CD8-positive, alpha-beta memory T cell (primary cell): ENCODE data around the gene ETS1. TPM values are rescaled to one million over a fixed set of nuclear protein-coding genes. Genes with fewer than 3 reads are reported as not detected.

Source experiments
- CTCF ChIA-PET: fragments of 350-600 bp; sonication (Branson Sonifier 250); formaldehyde crosslinking; loops from one replicate; lab custom pipeline; 2021; ENCODE audit warnings: antibody characterized with exemption; lab: Charles Lee
- POLR2A ChIA-PET: fragments of 350-600 bp; sonication (Branson Sonifier 250); formaldehyde crosslinking; loops from one replicate; lab custom pipeline; 2021; ENCODE audit warnings: antibody characterized with exemption; lab: Charles Lee
- DNase-seq, 5 donors: peaks; one replicate each; pipeline versions ENCODE4 v3.0.0 to v3.0.0-alpha.2; 2020 to 2022; ENCODE audit warnings: mixed read lengths in 1 of 5
- H3K27ac ChIP-seq: one replicate; pipeline ENCODE4 v1.7.0; 2013; ENCODE audit warnings: low read depth, mild to moderate bottlenecking, low read length, moderate library complexity
- H3K27me3 ChIP-seq: 2 replicates; pipeline ENCODE4 v1.7.0; 2013; ENCODE audit warnings: low read length, mild to moderate bottlenecking; ENCODE audit not compliant: insufficient read depth, poor library complexity, severe bottlenecking
- H3K36me3 ChIP-seq: 2 replicates; pipeline ENCODE4 v1.7.0; 2013; ENCODE audit warnings: mild to moderate bottlenecking, low read length, moderate library complexity; ENCODE audit not compliant: insufficient read depth
- H3K4me1 ChIP-seq: 2 replicates; pipeline ENCODE4 v1.7.0; 2013; ENCODE audit warnings: mild to moderate bottlenecking, low read length, moderate library complexity; ENCODE audit not compliant: insufficient read depth
- H3K4me3 ChIP-seq: 2 replicates; pipeline ENCODE4 v1.7.0; 2013; ENCODE audit warnings: mild to moderate bottlenecking, low read length
- H3K9me3 ChIP-seq: 2 replicates; pipeline ENCODE4 v1.7.0; 2013; ENCODE audit warnings: mild to moderate bottlenecking, low read length
- H3K27ac Mint-ChIP-seq, 8 donors: one replicate each; pipeline ENCODE4 v1.8.0; 2020 to 2021; ENCODE audit warnings: mixed read lengths in 8 of 8, mild to moderate bottlenecking in 6 of 8, inconsistent platforms in 3 of 8, moderate library complexity in 3 of 8
- H3K27me3 Mint-ChIP-seq, 2 donors: one replicate each; pipeline ENCODE4 v1.8.0; 2020 to 2021; ENCODE audit warnings: mixed read lengths in 2 of 2, mild to moderate bottlenecking in 1 of 2, moderate library complexity in 1 of 2
- H3K36me3 Mint-ChIP-seq, 3 donors: one replicate each; pipeline ENCODE4 v1.8.0; 2020 to 2021; ENCODE audit warnings: mixed read lengths in 3 of 3, inconsistent platforms in 1 of 3, mild to moderate bottlenecking in 1 of 3
- H3K4me1 Mint-ChIP-seq, 3 donors: one replicate each; pipeline ENCODE4 v1.8.0; 2020 to 2021; ENCODE audit warnings: mixed read lengths in 3 of 3, inconsistent platforms in 1 of 3, mild to moderate bottlenecking in 1 of 3
- H3K4me3 Mint-ChIP-seq, 7 donors: one replicate each; pipeline ENCODE4 v1.8.0; 2020 to 2021; ENCODE audit warnings: mixed read lengths in 7 of 7, mild to moderate bottlenecking in 6 of 7, moderate library complexity in 4 of 7, inconsistent platforms in 2 of 7
- H3K9me3 Mint-ChIP-seq, 5 donors: one replicate each; pipeline ENCODE4 v1.8.0; 2020 to 2022; ENCODE audit warnings: mixed read lengths in 5 of 5, mild to moderate bottlenecking in 3 of 5, moderate library complexity in 2 of 5, inconsistent platforms in 1 of 5
- polyA plus RNA-seq: library from polyadenylated mRNA; unstranded; fragments of 300-500 nt; fragmentation: Illumina TruSeq; gene quantifications from one replicate; pipeline ENCODE4 v1.2.3, GENCODE V29; 2021
- total RNA-seq, 2 experiments: library from RNA; stranded (reverse); gene quantifications; one replicate each; pipeline ENCODE4 v1.2.3, GENCODE V29; 2021

Gene ETS1
- total and polyA plus RNA-seq, 3 experiments from 2014 or later = 386 to 411 (median 405) TPM

DNA sequence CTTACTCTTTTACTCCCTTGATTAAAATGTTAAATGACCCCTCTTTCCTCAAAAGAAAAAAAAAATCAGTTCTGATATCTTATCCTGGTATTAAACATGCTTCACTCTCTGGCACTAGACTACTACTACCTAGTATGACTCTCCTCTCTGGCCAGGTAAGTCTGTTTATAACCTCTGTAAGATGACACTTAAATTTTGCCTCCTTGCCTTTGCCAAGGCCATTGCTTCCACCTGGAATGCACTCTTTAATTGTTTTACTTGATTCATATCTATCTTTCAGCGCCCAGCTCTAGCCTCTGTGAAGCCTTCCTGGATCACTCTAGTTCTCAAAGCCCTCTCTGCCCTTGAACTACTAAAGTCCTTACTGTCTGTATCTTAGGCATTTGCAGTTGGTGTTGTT is 170.4 kb downstream of the ETS1 start:
- Mint-ChIP-seq H3K4me3 (no peak overlapping the region), H3K27me3 (no peaks in the 10 kb centered on the region), H3K36me3 (peaks cover 0 to 1% (median 0%) of the 10 kb centered on the region in 3 donors), H3K9me3 (no peaks in the 10 kb centered on the region), H3K27ac (peak overlapping the region in 1 of 8 donors; percentile 54), H3K4me1 (peaks cover 19 to 51% (median 38%) of the 10 kb centered on the region in 3 donors)
- no peak overlapping the region for H3K27ac ChIP-seq
- no peaks in the 10 kb centered on the region for H3K36me3 ChIP-seq
- H3K27me3 ChIP-seq = no peaks in the 10 kb centered on the region
- H3K4me1 ChIP-seq = peaks cover 31% of the 10 kb centered on the region
- H3K9me3 ChIP-seq = no peaks in the 10 kb centered on the region
- DNase-seq = no peak
- CTCF ChIA-PET = no interaction called here
- POLR2A ChIA-PET = no interaction called here
- no peak overlapping the region for H3K4me3 ChIP-seq

DNA sequence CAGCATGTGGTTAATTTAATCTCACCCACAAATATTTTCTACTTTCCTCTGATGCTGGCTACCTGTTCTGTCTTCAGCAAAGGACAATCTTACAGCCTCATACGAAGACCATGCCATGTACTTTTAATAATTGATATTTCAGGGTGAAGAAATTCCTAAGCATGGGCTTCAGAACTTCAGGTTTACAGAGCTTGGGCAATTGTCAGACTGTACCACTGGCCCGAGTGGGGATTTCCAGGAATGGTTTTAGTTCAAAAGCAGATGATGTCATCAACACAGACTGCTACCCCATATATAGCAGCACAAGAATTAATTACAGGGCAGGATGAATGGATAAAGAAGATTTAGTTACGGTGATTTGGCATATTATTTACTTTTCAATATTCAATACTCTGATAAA is 171.8 kb downstream of the ETS1 start:
- ChIA-PET POLR2A (no interaction called here), CTCF (no interaction called here)
- H3K4me1 Mint-ChIP-seq = peaks cover 14 to 42% (median 29%) of the 10 kb centered on the region in 3 donors
- no peak for DNase-seq
- no peak overlapping the region for H3K27ac Mint-ChIP-seq
- Histone ChIP-seq H3K4me3 (no peak overlapping the region), H3K4me1 (peaks cover 29% of the 10 kb centered on the region), H3K9me3 (no peaks in the 10 kb centered on the region), H3K27me3 (no peaks in the 10 kb centered on the region), H3K36me3 (no peaks in the 10 kb centered on the region), H3K27ac (no peak overlapping the region)
- no peaks in the 10 kb centered on the region for H3K9me3 Mint-ChIP-seq
- no peak overlapping the region for H3K4me3 Mint-ChIP-seq
- H3K36me3 Mint-ChIP-seq = peaks cover 0 to 1% (median 0%) of the 10 kb centered on the region in 3 donors
- H3K27me3 Mint-ChIP-seq = no peaks in the 10 kb centered on the region

DNA sequence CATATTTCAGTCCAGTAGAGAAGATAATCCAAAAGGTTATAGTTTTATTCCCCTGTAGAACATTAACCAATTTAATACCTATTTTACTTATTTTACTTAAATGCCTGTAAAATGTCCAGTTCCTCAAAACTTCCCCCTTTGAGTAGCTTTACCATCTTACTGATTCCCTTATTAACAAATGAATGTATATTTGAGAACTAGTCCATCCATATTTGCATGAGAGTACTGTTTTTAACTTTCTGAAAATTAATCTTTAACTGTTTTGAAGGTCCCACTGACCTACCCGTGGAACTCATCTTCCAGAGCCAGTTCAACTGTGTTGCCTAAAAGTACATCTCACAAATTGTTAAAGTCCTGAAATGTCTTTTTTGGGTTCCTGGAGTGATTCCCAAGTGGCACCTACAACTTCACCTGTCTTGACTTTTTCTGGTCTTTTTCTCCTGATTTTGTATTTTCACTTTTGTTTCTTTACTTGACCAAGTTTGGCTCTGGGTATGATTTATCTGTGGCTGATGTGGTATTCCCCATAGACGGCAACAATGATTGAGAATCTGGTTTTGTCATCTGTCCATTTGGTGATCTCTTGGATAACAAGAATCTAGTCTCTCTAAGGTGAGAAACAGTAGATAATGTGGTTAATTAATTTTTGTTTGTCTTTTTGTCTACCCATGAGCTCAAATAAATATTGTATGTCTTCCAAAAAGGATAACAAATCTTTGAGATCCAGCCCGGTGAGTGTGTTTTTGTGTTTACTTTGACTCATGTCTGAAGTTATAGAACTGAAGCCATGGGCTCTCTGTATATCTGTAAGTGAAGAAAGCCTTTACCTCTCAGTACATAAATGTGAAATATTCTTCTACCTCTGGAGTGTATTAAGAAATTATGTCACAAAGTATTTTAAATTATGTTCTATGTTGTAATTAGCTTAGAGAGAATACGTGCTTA is 174.2 kb downstream of the ETS1 start:
- Histone ChIP-seq H3K4me3 (no peak overlapping the region), H3K27ac (no peak overlapping the region), H3K36me3 (no peaks in the 10 kb centered on the region), H3K27me3 (no peaks in the 10 kb centered on the region), H3K4me1 (peaks cover 29% of the 10 kb centered on the region), H3K9me3 (no peaks in the 10 kb centered on the region)
- no peak overlapping the region for H3K4me3 Mint-ChIP-seq
- no peak for DNase-seq
- ChIA-PET POLR2A (no interaction called here), CTCF (no interaction called here)
- H3K4me1 Mint-ChIP-seq = peaks cover 16 to 47% (median 29%) of the 10 kb centered on the region in 3 donors
- H3K27me3 Mint-ChIP-seq = no peaks in the 10 kb centered on the region
- H3K27ac Mint-ChIP-seq = peak overlapping the region in 1 of 8 donors; percentile 78
- H3K9me3 Mint-ChIP-seq = no peaks in the 10 kb centered on the region
- H3K36me3 Mint-ChIP-seq = no peaks in the 10 kb centered on the region

DNA sequence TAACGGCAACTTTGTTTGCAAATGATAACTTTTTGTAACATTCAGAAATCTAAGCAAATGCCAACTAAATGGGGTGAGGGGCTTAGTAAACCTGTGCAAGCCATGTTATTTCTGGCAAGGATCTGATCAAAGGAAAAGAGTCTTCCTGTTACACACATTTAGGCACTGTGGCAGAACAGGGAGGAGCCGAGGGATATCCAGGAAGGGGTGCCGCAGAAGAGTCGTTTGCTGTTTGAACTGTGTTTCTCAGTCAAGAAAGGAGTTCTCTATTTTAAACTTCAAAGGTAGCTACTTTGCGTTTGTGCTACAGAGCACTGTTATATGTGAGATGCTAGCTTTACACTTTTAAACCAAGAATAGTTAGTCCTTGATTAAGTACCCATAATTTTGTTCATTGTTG is 175.5 kb downstream of the ETS1 start:
- no peaks in the 10 kb centered on the region for H3K9me3 ChIP-seq
- H3K27me3 Mint-ChIP-seq = no peaks in the 10 kb centered on the region
- H3K4me1 ChIP-seq = peaks cover 24% of the 10 kb centered on the region
- H3K36me3 Mint-ChIP-seq = no peaks in the 10 kb centered on the region
- DNase-seq = no peak
- H3K27ac Mint-ChIP-seq = peak overlapping the region in 1 of 8 donors; percentile 57
- H3K9me3 Mint-ChIP-seq = no peaks in the 10 kb centered on the region
- peaks cover 16 to 49% (median 22%) of the 10 kb centered on the region in 3 donors for H3K4me1 Mint-ChIP-seq
- no peak overlapping the region for H3K27ac ChIP-seq
- H3K27me3 ChIP-seq = no peaks in the 10 kb centered on the region
- no peak overlapping the region for H3K4me3 Mint-ChIP-seq
- no peak overlapping the region for H3K4me3 ChIP-seq
- POLR2A ChIA-PET = interaction anchor here (0.6 kb wide), 1 partner anchor 12 kb away, joined by 3 read pairs; no protein-coding TSS in a partner anchor
- CTCF ChIA-PET = interaction anchor here (0.6 kb wide), 1 partner anchor 121 kb away, joined by 3 read pairs; no protein-coding TSS in a partner anchor
- no peaks in the 10 kb centered on the region for H3K36me3 ChIP-seq

DNA sequence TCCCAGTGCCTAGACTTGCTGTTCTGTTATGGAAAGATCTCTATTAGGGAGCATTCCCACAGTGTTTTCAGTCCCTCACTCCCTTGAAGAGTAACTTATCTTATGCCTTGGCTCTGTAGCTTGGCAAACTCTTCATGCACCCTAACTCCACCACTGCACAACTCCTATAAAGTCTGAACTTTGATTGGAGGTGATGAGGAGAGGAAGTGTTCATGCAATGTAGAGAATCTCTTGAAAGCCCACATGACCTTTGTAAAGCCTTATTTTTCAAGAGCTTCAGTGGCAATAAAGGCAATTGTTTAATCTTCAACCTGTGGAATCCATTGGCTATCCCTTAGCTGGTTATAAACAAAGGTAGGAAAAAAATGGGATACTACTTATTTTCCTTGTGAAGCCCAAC is 176.2 kb downstream of the ETS1 start:
- POLR2A ChIA-PET = interaction anchor here (0.5 kb wide), 1 partner anchor 119 kb away, joined by 4 read pairs; no protein-coding TSS in a partner anchor
- H3K9me3 ChIP-seq = no peaks in the 10 kb centered on the region
- no peak overlapping the region for H3K4me3 ChIP-seq
- Mint-ChIP-seq H3K27ac (no peak overlapping the region), H3K4me3 (no peak overlapping the region), H3K36me3 (no peaks in the 10 kb centered on the region), H3K27me3 (no peaks in the 10 kb centered on the region), H3K9me3 (no peaks in the 10 kb centered on the region), H3K4me1 (peaks cover 16 to 52% (median 25%) of the 10 kb centered on the region in 3 donors)
- H3K4me1 ChIP-seq = peaks cover 24% of the 10 kb centered on the region
- no peak for DNase-seq
- no peaks in the 10 kb centered on the region for H3K27me3 ChIP-seq
- H3K36me3 ChIP-seq = no peaks in the 10 kb centered on the region
- CTCF ChIA-PET = no interaction called here
- no peak overlapping the region for H3K27ac ChIP-seq

DNA sequence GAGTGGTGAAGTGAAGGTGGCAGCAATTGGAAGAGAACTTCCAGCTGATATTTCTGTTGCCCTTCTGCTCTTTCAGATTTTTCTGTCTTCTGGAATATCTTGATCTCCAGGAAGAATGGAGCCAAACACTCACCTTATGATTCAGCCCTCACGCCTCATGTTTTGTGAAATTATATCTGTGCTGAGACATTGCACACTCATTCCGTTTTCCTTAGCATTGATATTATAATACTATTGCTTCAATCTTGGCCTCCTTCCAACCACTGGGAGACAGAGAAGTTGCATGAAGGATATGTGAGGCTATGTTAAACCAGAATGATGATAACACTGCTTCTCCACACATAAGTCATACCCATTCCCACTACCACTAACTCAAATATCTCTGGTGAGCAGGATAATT is 177.9 kb downstream of the ETS1 start:
- POLR2A ChIA-PET = interaction anchor here (1.3 kb wide), 1 partner anchor 29 kb away, joined by 3 read pairs; no protein-coding TSS in a partner anchor
- CTCF ChIA-PET = interaction anchor here (0.7 kb wide), 2 partner anchors 13 to 14 kb away, joined by 3 read pairs; no protein-coding TSS in a partner anchor
- Mint-ChIP-seq H3K4me3 (no peak overlapping the region), H3K27me3 (no peaks in the 10 kb centered on the region), H3K27ac (no peak overlapping the region), H3K9me3 (no peaks in the 10 kb centered on the region), H3K4me1 (peaks cover 12 to 50% (median 28%) of the 10 kb centered on the region in 3 donors), H3K36me3 (no peaks in the 10 kb centered on the region)
- no peak for DNase-seq
- H3K9me3 ChIP-seq = no peaks in the 10 kb centered on the region
- H3K27me3 ChIP-seq = no peaks in the 10 kb centered on the region
- no peak overlapping the region for H3K4me3 ChIP-seq
- no peaks in the 10 kb centered on the region for H3K36me3 ChIP-seq
- H3K27ac ChIP-seq = no peak overlapping the region
- H3K4me1 ChIP-seq = peaks cover 24% of the 10 kb centered on the region

Other genes with a start within 250 kb of the ETS1 start
- 10 to 100 TPM; 41.7 to 45.2 TPM for gene FLI1, start 106.5 kb upstream of the ETS1 start, total RNA-seq
- 89.2 TPM for gene FLI1, start 106.5 kb upstream of the ETS1 start, polyA plus RNA-seq